ENCODE data around the gene FNIP1.

DNA sequence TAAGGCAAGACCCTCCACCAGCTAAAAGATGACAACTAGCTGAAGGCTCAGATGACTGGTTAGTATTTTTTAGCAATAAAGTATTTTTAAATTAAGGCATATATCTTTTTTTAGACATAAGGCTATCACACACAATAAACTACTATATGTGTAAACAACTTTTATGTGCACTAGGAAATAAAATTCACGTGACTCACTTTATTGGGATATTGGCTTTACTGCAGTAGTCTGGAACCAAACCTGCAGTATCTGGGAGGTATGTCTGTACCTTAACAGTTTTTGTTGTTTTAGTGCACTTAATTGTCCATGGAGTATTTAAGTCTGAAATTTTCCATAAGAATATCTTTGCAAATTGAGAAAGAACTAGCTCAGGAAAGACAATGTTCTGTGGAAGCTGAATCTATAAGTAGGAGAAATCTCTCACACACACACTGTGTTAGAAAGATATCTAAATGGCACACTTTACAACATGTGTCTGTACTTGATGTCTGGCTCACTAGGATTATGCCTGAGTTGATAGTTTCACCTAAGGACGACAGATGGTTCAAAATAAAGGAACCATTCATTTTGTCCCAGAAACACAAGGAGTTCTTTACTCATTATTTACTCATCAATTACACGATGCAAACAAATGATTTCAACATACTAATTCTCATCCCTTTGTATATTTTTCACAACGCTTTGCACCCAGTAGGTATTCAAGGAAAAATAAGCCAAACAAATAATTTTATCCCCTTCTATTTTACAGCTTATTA lies 166.4 kb downstream of the FNIP1 start:
- TF ChIP-seq PCBP1 (IDR thresholded peaks at IDR 0.05; ENCODE audit: borderline replicate concordance, low read depth, low read length) (no peak), ZNF724P (CRISPR knock-in tag; IDR thresholded peaks at IDR 0.05; ENCODE audit: borderline replicate concordance) (no peak), RFX1 (IDR thresholded peaks at IDR 0.05) (no peak), EZH2 (conservative IDR thresholded peaks at IDR 0.05; ENCODE audit: low read depth, low read length) (no peak)
- TF ChIP-seq, protein P1, sequence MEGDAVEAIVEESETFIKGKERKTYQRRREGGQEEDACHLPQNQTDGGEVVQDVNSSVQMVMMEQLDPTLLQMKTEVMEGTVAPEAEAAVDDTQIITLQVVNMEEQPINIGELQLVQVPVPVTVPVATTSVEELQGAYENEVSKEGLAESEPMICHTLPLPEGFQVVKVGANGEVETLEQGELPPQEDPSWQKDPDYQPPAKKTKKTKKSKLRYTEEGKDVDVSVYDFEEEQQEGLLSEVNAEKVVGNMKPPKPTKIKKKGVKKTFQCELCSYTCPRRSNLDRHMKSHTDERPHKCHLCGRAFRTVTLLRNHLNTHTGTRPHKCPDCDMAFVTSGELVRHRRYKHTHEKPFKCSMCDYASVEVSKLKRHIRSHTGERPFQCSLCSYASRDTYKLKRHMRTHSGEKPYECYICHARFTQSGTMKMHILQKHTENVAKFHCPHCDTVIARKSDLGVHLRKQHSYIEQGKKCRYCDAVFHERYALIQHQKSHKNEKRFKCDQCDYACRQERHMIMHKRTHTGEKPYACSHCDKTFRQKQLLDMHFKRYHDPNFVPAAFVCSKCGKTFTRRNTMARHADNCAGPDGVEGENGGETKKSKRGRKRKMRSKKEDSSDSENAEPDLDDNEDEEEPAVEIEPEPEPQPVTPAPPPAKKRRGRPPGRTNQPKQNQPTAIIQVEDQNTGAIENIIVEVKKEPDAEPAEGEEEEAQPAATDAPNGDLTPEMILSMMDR (CRISPR knock-in tag; IDR thresholded peaks at IDR 0.05) = no peak

Data from HepG2 (cell line).